Sciatic nerve (tissue), 2 donors: ENCODE results near the gene NOXRED1. TPM values are rescaled to one million over a fixed set of nuclear protein-coding genes. Genes with fewer than 3 reads are reported as not detected.

ENCODE experiments used
- ATAC-seq: fragments of 200-7000 bp; cut with Tn5 transposase; one replicate; pipeline ENCODE4 v1.9.1; 2020; ENCODE audit warnings: mild to moderate bottlenecking, moderate library complexity
- DNase-seq: peaks from one replicate; pipeline ENCODE4 v3.0.0-alpha.2; 2020; ENCODE audit warnings: low spot score
- intact Hi-C: fragments of 100-400 bp; cut with DNase I; formaldehyde crosslinking; loops from one replicate; pipeline ENCODE4 v1.14.2; 2022
- total RNA-seq: library from RNA; stranded (reverse); fragmentation: NEBNext Ultra II Directional; extraction: Animal tissue kit (Norgen Biotek cat#: 25700); gene quantifications from one replicate; pipeline ENCODE4 v1.2.1, GENCODE V29; 2021
- donor health status: DM: no; HTN: no; CAD: no.
- donor health status: DM: no; HTN: no; CAD: no.

The NOXRED1 gene
- total RNA-seq, 1 donor from 2014 or later: 1.0 TPM

DNA sequence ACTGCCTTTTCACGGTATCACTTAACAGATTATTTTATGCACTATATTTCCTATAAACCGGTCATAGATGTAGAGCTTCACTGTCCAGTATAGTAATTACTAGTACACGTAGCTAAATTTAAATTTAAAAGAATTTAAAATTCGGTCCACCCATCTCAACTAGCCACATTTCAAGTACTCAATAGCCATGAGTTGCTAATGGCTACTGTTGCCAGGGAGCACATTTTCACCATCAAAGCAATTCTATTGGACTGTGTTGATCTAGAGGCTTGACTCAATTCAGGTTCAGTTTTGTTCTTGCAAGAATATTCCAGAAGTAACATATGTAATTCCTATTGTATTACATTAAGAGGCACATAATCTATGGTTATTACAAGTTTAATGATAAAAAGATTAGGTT is 66.4 kb downstream of the NOXRED1 start:
- no peak for ATAC-seq
- intact Hi-C loops: no loop called here
- DNase-seq: no peak

DNA sequence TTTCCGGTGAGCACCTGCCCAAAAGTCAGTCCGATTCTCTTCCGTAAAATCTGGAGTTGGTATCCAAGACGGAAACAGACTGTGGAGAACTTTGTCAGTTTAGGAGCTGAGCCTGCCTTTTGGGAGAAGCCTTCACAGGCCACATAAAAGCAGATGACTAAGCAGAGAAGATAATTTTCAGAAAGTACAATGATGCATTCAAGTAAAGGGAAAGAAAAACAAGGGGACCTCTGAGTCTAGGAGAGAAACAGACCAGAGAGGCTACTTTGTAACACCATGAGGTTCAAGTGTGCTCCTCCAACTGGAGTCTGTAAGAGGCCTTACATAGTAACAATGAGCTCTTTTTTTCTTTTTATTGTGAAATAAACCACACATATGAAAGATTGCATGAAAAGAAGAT is 67.5 kb downstream of the NOXRED1 start:
- DNase-seq (no peak), ATAC-seq (peak; percentile 89)
- intact Hi-C loops: no loop called here

DNA sequence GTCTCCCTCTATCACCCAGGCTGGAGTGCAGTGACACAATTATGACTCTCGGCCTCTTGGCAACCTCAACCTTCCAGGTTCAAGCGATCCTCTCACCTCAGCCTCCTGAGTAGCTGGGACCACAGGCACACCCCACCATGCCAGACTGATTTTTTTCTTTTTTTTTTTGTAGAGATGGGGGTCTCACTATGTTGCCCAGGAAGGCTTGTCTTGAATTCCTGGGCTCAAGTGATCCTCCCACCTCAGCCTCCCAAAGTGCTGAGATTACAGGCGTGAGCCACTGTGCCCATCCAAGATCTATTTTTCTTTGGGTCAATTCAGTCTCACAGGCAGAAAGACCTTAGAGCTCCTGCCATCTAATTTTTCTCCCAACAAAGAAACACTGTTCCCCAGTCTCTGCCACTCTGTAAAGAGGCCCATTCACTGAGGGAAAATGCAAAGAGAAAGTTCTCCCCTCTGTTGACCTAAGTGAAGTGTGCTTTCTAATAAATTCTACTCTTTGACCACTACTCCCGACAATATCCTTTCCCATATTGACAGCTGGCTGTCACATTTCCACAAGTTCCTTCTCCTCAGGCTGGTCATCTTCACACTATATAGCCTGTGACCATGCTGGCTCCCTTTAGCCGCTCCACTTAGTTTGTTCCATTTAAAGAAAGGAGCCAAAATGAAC is 69.7 kb downstream of the NOXRED1 start:
- intact Hi-C loops: no loop called here
- DNase-seq (no peak), ATAC-seq (no peak)

DNA sequence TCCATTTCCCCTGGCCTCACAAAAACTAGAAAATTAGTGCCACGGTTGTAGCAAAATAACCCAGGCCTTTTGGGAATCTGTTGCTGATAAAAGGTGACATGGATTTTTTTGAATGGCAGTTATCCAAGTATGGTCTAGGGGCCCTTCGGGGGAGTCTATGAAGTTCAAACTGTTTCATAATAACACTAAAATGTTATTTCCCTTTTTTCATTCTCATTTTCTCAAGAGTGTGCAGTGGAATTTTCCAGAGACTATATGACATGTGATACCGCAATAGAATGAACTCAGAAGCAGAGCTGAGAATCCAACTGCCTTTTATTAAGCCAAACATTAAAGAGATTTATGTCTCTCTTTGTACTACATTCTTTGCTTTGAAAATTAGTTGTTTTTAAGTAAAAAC is 75.6 kb downstream of the NOXRED1 start:
- ATAC-seq: no peak
- intact Hi-C loops: no loop called here
- DNase-seq: no peak

DNA sequence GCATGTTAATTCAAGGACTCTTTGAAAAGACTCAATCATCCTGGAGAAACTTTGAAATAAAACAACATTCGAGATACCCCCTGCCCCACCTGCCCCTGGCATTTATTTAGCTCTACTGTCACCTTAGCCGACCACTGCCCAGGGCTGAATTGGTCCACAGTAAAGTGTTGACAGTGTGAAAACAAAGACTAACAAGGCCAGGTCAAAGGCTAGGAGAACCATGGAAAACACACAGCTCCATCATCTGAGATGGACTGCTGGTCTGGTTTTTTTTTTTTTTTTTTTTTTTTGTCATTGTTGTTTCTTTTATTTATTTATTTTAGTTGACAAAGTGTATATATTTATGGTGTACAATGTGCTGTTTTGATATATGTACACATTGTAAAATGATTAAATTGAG is 76.8 kb downstream of the NOXRED1 start:
- DNase-seq (no peak), ATAC-seq (no peak)
- intact Hi-C loops: no loop called here

DNA sequence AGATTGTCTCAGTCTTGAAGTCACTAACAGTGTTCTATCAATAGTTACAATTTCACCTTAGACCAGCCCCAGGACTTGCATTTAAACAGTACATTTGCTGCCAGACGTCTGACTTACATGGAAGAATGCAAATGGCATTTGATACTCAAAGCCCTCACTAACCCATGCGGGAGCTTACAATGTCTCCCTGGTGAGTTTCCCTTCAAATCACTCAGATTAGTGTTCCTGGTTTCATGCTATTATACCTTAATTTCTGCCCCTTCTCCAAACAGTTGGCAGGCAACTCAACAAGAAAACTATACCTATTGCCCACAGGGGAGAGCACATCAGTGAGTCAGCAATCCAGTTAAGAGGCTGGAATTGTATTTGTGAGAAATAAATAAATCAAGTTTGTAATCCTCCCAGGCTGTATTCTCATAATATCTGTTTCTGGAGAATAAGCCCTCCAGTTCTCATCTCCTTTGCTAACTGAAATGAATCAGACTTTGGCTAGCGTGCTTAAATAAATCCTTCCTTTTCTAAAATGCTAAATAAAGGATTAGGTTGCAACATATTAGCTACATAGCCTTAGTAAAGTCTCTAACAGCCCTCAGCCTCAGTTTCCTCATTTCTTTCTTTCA is 78.8 kb downstream of the NOXRED1 start:
- intact Hi-C loops: no loop called here
- no peak for ATAC-seq
- no peak for DNase-seq

Other genes starting within 250 kb of the NOXRED1 start
- not detected for gene TMEM63C, start 241.7 kb downstream of the NOXRED1 start, total RNA-seq
- gene NGB, start 152.3 kb downstream of the NOXRED1 start, total RNA-seq: not detected
- gene POMT2, start 102.6 kb downstream of the NOXRED1 start, total RNA-seq: 30.4 TPM
- 9.5 TPM for gene GSTZ1, start 102.5 kb downstream of the NOXRED1 start, total RNA-seq
- 10.5 TPM for gene TMED8, start 46.4 kb downstream of the NOXRED1 start, total RNA-seq
- 0.36 TPM for gene SAMD15, start 46.1 kb downstream of the NOXRED1 start, total RNA-seq
- 17.9 TPM for gene VIPAS39, start 34.1 kb upstream of the NOXRED1 start, total RNA-seq
- gene AHSA1, start 34.6 kb upstream of the NOXRED1 start, total RNA-seq: 90.1 TPM
- 0.31 TPM for gene ISM2, start 75.3 kb upstream of the NOXRED1 start, total RNA-seq
- 65.1 TPM for gene SPTLC2, start 193.1 kb upstream of the NOXRED1 start, total RNA-seq